ENCODE measurements around the gene GUCY1A1. TPM values are rescaled to one million over a fixed set of nuclear protein-coding genes. Genes with fewer than 3 reads are reported as not detected.

Gene GUCY1A1
- total and polyA plus RNA-seq, 8 donors: 78.0 to 155 (median 114) TPM

DNA sequence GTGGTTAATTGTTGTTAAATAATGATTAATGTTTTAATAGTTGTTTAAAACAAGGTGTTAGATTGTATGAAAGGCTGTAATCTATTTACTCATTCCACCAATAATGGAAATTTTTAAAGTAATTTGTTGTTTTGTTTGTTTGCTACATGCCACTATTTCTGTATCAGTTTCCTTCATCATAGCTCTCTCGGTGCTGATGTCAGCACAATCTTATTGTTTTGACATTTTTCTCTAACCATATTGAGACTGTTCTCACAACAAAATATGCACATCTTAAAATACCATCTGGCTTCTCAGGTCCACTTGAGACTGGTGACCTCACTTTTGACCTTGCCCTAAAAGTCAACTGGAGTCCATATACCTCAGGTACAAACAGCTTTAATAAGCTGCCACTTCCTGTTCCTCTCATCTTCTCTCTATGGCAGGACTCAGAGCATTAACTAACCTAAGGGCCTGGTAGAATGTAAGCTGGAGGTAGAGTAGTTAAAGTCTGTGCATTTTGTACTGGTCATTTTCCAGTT, 91.2 kb downstream of the GUCY1A1 start:
- intact Hi-C loops (cut with DNase I): no loop called here
- no peak overlapping the region for H3K27ac ChIP-seq

DNA sequence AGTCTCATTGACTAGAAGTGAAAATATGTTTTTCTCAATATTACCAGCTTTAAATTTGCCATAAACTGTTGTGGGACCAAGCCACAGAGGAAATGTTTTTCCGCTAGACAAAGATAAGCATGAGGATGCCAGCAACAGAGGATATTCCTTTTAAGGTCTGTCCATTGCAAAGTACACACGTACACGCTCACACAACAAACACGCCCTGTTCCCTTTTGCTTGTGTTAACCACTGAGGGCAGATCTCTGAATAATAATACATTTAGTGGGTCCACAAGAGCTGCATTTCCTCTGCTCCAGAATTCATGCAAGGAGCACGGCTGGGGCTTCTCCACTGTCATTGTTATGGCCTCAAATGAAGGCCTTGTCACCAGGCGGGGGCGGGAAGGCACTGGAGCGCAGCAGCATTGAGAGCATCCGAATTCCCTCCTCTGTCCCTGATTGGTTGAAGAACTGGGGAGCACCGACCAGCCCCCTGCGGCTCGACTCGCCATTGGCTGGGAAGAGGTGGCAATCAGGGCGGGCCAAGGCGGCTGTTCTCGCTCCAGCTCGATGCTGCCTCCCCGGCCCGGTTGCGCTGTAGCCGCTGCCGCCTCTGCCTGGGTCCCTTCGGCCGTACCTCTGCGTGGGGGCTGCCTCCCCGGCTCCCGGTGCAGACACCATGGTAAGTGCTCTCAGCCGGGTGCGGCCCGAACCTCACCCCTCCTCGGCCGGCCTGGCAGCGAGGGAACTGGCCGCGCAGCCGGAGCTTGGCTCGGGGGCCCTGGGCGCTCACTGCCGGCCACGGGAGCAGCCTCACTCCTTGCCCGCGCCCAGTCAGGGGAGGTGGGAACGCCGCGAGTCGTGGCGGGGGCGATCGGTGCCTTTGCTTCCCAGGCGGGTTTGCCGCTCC, 92.1 kb downstream of the GUCY1A1 start, which contains the start of gene GUCY1B1:
TSS of gene GUCY1B1 (plus strand) at position 541 of the 891 bp plus-strand sequence. CDS start at position 661, 120 bp downstream.
- H3K36me3 ChIP-seq: no peaks in the 10 kb centered on the region
- peak within 1 kb of the TSS; percentile 81 to 94 for H3K27ac ChIP-seq
- H3K4me1 ChIP-seq: peaks cover 4 to 9% of the 10 kb centered on the region in 2 donors
- peaks cover 0 to 24% of the 10 kb centered on the region in 2 donors for H3K27me3 ChIP-seq
- no peaks in the 10 kb centered on the region for H3K9me3 ChIP-seq
- peak; percentile 34 to 38 for TF ChIP-seq CTCF (IDR thresholded peaks at IDR 0.05)
- ATAC-seq (peak; percentile 99), DNase-seq (peak; percentile 86 to 95 (median 94))
- intact Hi-C loops (cut with DNase I): no loop called here
- peak within 1 kb of the TSS; percentile 70 to 81 for H3K4me3 ChIP-seq

More for the DNA sequence above, 91.2 kb downstream of the GUCY1A1 start:
- TF ChIP-seq CTCF (IDR thresholded peaks at IDR 0.05): no peak
- Histone ChIP-seq H3K4me1 (peaks cover 0 to 9% of the 10 kb centered on the region in 2 donors), H3K9me3 (no peaks in the 10 kb centered on the region), H3K27me3 (peaks cover 0 to 24% of the 10 kb centered on the region in 2 donors), H3K4me3 (no peak overlapping the region), H3K36me3 (no peaks in the 10 kb centered on the region)
- ATAC-seq (no peak), DNase-seq (no peak)

GRCh38 chr4:155759372-155760252, 93.0 kb downstream of the GUCY1A1 start:
- Histone ChIP-seq H3K9me3 (no peaks in the 10 kb centered on the region), H3K4me1 (peaks cover 4 to 9% of the 10 kb centered on the region in 2 donors), H3K4me3 (peak overlapping the region; percentile 70 to 81), H3K27ac (peak overlapping the region; percentile 81 to 94), H3K36me3 (no peaks in the 10 kb centered on the region), H3K27me3 (peaks cover 0 to 24% of the 10 kb centered on the region in 2 donors)
- intact Hi-C loops (cut with DNase I): no loop called here
- peak; percentile 47 to 86 (median 58) for DNase-seq
- TF ChIP-seq CTCF (IDR thresholded peaks at IDR 0.05): peak in 1 of 2 donors; percentile 19
- ATAC-seq: peak; percentile 69

GRCh38 chr4:155761047-155761446, 94.4 kb downstream of the GUCY1A1 start:
- H3K27ac ChIP-seq: no peak overlapping the region
- no peak for DNase-seq
- H3K9me3 ChIP-seq: no peaks in the 10 kb centered on the region
- no peak for TF ChIP-seq CTCF (IDR thresholded peaks at IDR 0.05)
- intact Hi-C loops (cut with DNase I): no loop called here
- H3K4me1 ChIP-seq: peaks cover 4 to 9% of the 10 kb centered on the region in 2 donors
- H3K36me3 ChIP-seq: no peaks in the 10 kb centered on the region
- ATAC-seq: no peak
- H3K4me3 ChIP-seq: no peak overlapping the region
- H3K27me3 ChIP-seq: peaks cover 0 to 24% of the 10 kb centered on the region in 2 donors
